Panc1 (cell line): ENCODE results near the gene ME2. TPM values are rescaled to one million over a fixed set of nuclear protein-coding genes. Genes with fewer than 3 reads are reported as not detected.

Experiments used
- ATAC-seq: fragments of 200-7000 bp; cut with Tn5 transposase; 2 replicates; pipeline ENCODE4 v1.9.1; 2020; ENCODE audit warnings: mild to moderate bottlenecking, moderate library complexity
- BruUV-seq: library from RNA; stranded (reverse); fragments of 400-500 nt; replicated peaks from 2 replicates; lab custom pipeline; 2021; lab: Mats Ljungman, UMichigan
- CTCF ChIA-PET: fragments of 300-600 bp; sonication (Branson Sonifier 250); formaldehyde crosslinking; loops from one replicate; lab custom pipeline; 2022; ENCODE audit warnings: antibody characterized with exemption; lab: Charles Lee
- POLR2A ChIA-PET: fragments of 300-600 bp; sonication (Branson Sonifier 250); formaldehyde crosslinking; loops from one replicate; lab custom pipeline; 2022; ENCODE audit warnings: antibody characterized with exemption; lab: Charles Lee
- DNase-seq: peaks from one replicate; pipeline ENCODE4 v3.0.0-alpha.2; 2010; ENCODE audit warnings: low read depth, low spot score
- H3K27ac ChIP-seq: 2 replicates; pipeline ENCODE4 v1.5.1; 2011; ENCODE audit warnings: mild to moderate bottlenecking, low read length, inconsistent platforms
- H3K27me3 ChIP-seq: fragments of 200-500 bp; sonication (Bioruptor generic); 2 replicates; pipeline ENCODE4 v1.6.0; 2014; ENCODE audit warnings: low read length, inconsistent platforms; ENCODE audit not compliant: control insufficient read depth, insufficient read depth
- H3K36me3 ChIP-seq: fragments of 200-500 bp; sonication (Bioruptor generic); 2 replicates; pipeline ENCODE4 v1.5.1; 2014; ENCODE audit warnings: inconsistent platforms, mild to moderate bottlenecking, low read length, moderate library complexity; ENCODE audit not compliant: control insufficient read depth, insufficient read depth
- H3K4me1 ChIP-seq: 2 replicates; pipeline ENCODE4 v1.5.1; 2011; ENCODE audit warnings: inconsistent platforms, mild to moderate bottlenecking, low read length, moderate library complexity; ENCODE audit not compliant: control insufficient read depth, insufficient read depth
- H3K4me3 ChIP-seq, 2 experiments: 2 replicates each; pipeline ENCODE4 v1.5.1; 2011 to 2012; ENCODE audit warnings: low read depth in 2 of 2, low read length in 2 of 2, mild to moderate bottlenecking in 2 of 2, inconsistent platforms in 1 of 2, moderate library complexity in 1 of 2
- H3K9me3 ChIP-seq: fragments of 200-500 bp; sonication (Bioruptor generic); 2 replicates; pipeline ENCODE4 v1.5.1; 2014; ENCODE audit warnings: low read depth, mild to moderate bottlenecking, inconsistent platforms, low read length, moderate library complexity; ENCODE audit not compliant: control insufficient read depth, insufficient read depth
- POLR2AphosphoS5 ChIP-seq: IDR thresholded peaks from 2 replicates; pipeline ENCODE4 v1.6.1; 2012; ENCODE audit warnings: mild to moderate bottlenecking, low read depth, low read length, moderate library complexity
- SIN3A ChIP-seq: IDR thresholded peaks from 2 replicates; pipeline ENCODE4 v1.6.1; 2012; ENCODE audit warnings: low read depth, mild to moderate bottlenecking, low read length, moderate library complexity, borderline replicate concordance; ENCODE audit not compliant: insufficient read depth
- TCF7L2 ChIP-seq: IDR thresholded peaks from 2 replicates; pipeline ENCODE4 v1.6.1; 2011; ENCODE audit warnings: mild to moderate bottlenecking, low read depth, low read length, inconsistent platforms
- in situ Hi-C: cut with HindIII; loops from 2 replicates; pipeline ENCODE4 v1.10.0; 2016; ENCODE audit warnings: low sequenced_read_pairs, low pct_unique_long_range_greater_than_20kb
- intact Hi-C: fragments of 100-400 bp; cut with micrococcal nuclease; formaldehyde crosslinking; loops from one replicate; pipeline ENCODE4 v1.10.0; 2022; ENCODE audit not compliant: unreplicated experiment
- total RNA-seq: library from RNA; stranded (reverse); gene quantifications from one replicate; pipeline ENCODE4 v1.2.1, GENCODE V29; 2021; ENCODE audit not compliant: unreplicated experiment
- TF ChIP-seq, protein P1 (sequence below), 2 experiments: IDR thresholded peaks; 2 replicates each; pipeline ENCODE4 v1.6.1; 2011 to 2012; ENCODE audit warnings: low read depth in 2 of 2, control low read depth in 1 of 2, low read length in 1 of 2, mild to moderate bottlenecking in 1 of 2, moderate library complexity in 1 of 2; ENCODE audit not compliant: insufficient read depth in 1 of 2
- TF ChIP-seq, protein P2 (sequence below): fragments of 450-650 bp; IDR thresholded peaks from 2 replicates; pipeline ENCODE4 v1.5.1; 2017; ENCODE audit warnings: mild to moderate bottlenecking

The ME2 gene
- total RNA-seq, 1 experiment from 2014 or later: 38.2 TPM

DNA sequence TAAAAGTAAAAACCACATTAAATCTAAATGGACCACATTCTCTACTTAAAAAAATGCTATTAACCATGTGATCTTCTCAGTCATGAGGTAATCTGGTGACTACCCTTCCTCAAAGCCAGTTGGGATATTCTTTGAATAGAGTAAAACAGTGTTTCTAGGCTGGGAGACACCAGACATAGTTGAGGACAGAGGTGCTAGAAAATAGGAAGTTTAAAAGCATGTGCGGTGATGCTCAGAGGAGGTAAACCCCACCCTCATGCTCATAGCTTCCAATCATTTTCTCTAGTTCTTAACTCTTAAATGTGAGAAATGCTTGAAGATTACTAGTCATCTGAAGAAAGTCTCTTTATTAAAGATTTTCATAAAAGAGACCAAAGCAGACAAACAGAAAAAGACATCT is 58.3 kb downstream of the ME2 start:
- Histone ChIP-seq H3K36me3 (peaks cover 1% of the 10 kb centered on the region; the same call in 1 of the 2 replicates), H3K4me3 (no peak overlapping the region), H3K9me3 (no peaks in the 10 kb centered on the region), H3K27ac (no peak overlapping the region), H3K27me3 (no peaks in the 10 kb centered on the region), H3K4me1 (no peaks in the 10 kb centered on the region)
- no peak for TF ChIP-seq TCF7L2
- TF ChIP-seq POLR2AphosphoS5: no peak
- TF ChIP-seq, protein P1, sequence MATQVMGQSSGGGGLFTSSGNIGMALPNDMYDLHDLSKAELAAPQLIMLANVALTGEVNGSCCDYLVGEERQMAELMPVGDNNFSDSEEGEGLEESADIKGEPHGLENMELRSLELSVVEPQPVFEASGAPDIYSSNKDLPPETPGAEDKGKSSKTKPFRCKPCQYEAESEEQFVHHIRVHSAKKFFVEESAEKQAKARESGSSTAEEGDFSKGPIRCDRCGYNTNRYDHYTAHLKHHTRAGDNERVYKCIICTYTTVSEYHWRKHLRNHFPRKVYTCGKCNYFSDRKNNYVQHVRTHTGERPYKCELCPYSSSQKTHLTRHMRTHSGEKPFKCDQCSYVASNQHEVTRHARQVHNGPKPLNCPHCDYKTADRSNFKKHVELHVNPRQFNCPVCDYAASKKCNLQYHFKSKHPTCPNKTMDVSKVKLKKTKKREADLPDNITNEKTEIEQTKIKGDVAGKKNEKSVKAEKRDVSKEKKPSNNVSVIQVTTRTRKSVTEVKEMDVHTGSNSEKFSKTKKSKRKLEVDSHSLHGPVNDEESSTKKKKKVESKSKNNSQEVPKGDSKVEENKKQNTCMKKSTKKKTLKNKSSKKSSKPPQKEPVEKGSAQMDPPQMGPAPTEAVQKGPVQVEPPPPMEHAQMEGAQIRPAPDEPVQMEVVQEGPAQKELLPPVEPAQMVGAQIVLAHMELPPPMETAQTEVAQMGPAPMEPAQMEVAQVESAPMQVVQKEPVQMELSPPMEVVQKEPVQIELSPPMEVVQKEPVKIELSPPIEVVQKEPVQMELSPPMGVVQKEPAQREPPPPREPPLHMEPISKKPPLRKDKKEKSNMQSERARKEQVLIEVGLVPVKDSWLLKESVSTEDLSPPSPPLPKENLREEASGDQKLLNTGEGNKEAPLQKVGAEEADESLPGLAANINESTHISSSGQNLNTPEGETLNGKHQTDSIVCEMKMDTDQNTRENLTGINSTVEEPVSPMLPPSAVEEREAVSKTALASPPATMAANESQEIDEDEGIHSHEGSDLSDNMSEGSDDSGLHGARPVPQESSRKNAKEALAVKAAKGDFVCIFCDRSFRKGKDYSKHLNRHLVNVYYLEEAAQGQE (IDR thresholded peaks at IDR 0.05; ENCODE audit: insufficient read depth in 1 of 2, low read depth in 2 of 2, low read length in 1 of 2): no peak
- in situ Hi-C loops: no loop called here
- no TSS peak for BruUV-seq
- ATAC-seq (no peak), DNase-seq (no peak)
- ChIA-PET POLR2A (no interaction called here), CTCF (no interaction called here)
- intact Hi-C loops: no loop called here

DNA sequence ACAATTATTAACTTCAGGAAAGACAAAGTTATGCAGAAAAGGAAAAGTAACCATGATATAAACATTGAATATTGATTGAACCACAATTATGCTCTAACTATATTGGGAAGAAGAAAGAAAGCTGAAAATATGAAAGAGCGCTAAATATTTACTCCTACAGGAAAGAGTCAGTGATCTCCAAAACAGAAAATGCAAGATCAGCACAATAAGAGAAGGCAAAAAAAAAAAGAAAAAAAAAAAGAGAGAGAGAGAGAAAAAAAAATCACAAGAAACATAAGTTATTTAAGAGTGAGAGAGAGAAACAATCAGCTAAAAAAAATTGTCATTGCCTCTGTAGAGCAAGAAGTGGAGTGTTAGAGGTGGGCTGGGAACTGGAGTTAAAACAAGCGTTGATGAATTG is 60.0 kb downstream of the ME2 start:
- in situ Hi-C loops: no loop called here
- no peak for TF ChIP-seq POLR2AphosphoS5
- TF ChIP-seq TCF7L2: no peak
- TF ChIP-seq, protein P2, sequence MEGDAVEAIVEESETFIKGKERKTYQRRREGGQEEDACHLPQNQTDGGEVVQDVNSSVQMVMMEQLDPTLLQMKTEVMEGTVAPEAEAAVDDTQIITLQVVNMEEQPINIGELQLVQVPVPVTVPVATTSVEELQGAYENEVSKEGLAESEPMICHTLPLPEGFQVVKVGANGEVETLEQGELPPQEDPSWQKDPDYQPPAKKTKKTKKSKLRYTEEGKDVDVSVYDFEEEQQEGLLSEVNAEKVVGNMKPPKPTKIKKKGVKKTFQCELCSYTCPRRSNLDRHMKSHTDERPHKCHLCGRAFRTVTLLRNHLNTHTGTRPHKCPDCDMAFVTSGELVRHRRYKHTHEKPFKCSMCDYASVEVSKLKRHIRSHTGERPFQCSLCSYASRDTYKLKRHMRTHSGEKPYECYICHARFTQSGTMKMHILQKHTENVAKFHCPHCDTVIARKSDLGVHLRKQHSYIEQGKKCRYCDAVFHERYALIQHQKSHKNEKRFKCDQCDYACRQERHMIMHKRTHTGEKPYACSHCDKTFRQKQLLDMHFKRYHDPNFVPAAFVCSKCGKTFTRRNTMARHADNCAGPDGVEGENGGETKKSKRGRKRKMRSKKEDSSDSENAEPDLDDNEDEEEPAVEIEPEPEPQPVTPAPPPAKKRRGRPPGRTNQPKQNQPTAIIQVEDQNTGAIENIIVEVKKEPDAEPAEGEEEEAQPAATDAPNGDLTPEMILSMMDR: no peak
- TF ChIP-seq, protein P1 (IDR thresholded peaks at IDR 0.05; ENCODE audit: insufficient read depth in 1 of 2, low read depth in 2 of 2, low read length in 1 of 2): no peak
- no peak for TF ChIP-seq SIN3A
- H3K36me3 ChIP-seq: peaks cover 5% of the 10 kb centered on the region; the same call in 1 of the 2 replicates
- no TSS peak for BruUV-seq
- intact Hi-C loops: no loop called here
- CTCF ChIA-PET: no interaction called here
- DNase-seq: no peak
- no peaks in the 10 kb centered on the region for H3K27me3 ChIP-seq
- H3K27ac ChIP-seq: no peak overlapping the region
- H3K4me3 ChIP-seq: no peak overlapping the region
- no peak for ATAC-seq
- POLR2A ChIA-PET: no interaction called here
- H3K9me3 ChIP-seq: no peaks in the 10 kb centered on the region
- H3K4me1 ChIP-seq: no peaks in the 10 kb centered on the region
